Hypothalamus (tissue), 51 donors: ENCODE results near the gene UBE2D2.

Experiments used
- DNase-seq, 51 donors: peaks; one replicate each; lab custom pipeline; 2025; lab: John Stamatoyannopoulos, UW

The UBE2D2 gene

GRCh38 chr5:139644646-139645429 lies 83.7 kb downstream of the UBE2D2 start:
- no peak for DNase-seq

- no peak for DNase-seq
Observed at GRCh38 chr5:139645430-139645871, 84.3 kb downstream of the UBE2D2 start.

DNA sequence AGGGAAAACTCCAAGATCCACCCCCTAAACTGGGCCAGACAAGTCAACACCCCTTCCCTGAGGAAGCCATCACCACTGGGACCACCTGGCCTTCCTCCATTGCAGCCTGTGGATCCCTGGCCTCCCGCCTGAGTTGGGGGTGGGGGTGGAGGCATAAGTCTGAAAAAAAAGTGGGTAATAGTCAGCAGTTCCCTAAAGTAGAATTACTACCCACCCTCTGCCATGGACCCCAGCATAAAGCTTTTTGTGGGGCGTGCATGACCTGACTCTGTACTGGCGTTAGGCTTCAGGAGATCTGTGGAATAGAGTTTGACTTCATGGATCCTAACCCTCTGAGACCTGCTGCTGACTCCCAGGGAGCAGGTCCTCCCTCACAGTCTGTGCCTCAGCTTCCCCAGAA lies 85.0 kb downstream of the UBE2D2 start:
- no peak for DNase-seq

DNA sequence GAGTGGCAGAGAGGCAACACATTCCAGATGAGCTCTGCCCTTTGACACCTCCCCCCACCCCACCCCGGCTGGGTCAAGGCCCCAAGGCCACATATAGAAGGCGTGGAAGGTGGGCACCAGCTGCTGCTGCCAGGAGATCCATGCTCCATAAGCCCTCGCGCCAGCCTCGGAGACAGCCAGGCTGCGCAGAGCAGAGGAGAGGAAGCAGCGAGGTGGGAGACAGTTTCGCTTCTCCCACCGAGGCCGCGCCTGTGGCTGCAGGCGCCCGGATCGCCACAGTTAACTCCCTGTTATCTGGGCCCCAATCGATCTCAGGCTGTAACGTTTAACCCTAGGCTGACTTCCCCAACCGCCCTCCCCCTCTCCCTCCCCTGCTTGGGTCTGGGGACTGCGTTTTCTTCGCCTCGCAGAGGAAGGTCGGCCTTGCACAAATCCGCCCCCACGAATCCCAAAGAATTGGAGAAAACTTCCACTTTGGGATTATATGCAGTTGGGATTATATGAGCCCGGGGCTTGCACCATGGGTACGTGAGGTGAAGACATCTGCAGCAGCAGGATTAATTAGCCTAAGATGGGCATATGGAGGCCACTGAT lies 85.9 kb downstream of the UBE2D2 start:
- peak in 2 of 51 donors; percentile 17 to 30 for DNase-seq

DNA sequence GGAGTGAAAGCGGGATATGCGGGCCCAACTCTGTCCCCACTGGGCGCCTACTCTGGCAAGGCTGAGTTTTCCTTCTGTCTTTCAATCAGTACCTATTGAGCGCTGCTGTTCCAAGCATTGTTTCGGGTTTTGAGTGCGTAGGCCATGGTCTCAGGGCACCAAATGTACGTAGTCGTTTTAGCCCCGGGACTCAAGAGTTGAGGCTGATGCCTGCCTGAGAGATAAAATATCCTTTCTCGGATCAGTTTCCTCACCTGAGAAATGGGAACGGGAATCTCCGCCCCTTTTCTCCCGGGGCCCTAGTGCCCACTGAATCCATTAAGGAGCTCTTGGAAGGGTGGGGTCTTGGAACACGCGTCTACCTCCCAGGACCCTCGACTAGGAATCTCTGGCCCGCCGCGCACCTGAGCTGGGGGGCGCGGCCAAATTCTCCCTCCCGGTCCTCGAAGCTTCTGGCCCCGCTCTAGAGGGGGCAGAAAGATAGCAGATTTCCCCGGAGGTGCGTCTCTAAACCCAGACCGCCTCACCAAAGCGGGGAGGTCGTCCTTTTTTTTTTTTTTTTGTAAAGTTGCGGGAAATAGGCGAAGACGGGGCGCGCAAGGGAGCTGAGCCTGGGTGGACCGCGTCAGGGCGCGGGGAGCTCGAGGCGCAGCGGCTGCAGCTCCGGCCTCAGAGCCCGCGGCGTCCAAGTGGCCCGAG lies 86.5 kb downstream of the UBE2D2 start:
- DNase-seq: no peak

GRCh38 chr5:139648205-139649081 lies 87.3 kb downstream of the UBE2D2 start, which contains the start of gene CXXC5:
Gene CXXC5 (plus strand): TSS chr5:139648349. CDS start chr5:139680524, 32,175 bp downstream.
- peak in 46 of 51 donors; percentile 53 to 90 (median 79) for DNase-seq

GRCh38 chr5:139649082-139649991 lies 88.2 kb downstream of the UBE2D2 start:
- DNase-seq: peak in 17 of 51 donors; percentile 25 to 74 (median 46)

GRCh38 chr5:139650031-139650688 lies 89.0 kb downstream of the UBE2D2 start:
- peak in 25 of 51 donors; percentile 29 to 74 (median 49) for DNase-seq

GRCh38 chr5:139650689-139651042 lies 89.5 kb downstream of the UBE2D2 start:
- DNase-seq: peak in 17 of 51 donors; percentile 38 to 81 (median 55)

DNA sequence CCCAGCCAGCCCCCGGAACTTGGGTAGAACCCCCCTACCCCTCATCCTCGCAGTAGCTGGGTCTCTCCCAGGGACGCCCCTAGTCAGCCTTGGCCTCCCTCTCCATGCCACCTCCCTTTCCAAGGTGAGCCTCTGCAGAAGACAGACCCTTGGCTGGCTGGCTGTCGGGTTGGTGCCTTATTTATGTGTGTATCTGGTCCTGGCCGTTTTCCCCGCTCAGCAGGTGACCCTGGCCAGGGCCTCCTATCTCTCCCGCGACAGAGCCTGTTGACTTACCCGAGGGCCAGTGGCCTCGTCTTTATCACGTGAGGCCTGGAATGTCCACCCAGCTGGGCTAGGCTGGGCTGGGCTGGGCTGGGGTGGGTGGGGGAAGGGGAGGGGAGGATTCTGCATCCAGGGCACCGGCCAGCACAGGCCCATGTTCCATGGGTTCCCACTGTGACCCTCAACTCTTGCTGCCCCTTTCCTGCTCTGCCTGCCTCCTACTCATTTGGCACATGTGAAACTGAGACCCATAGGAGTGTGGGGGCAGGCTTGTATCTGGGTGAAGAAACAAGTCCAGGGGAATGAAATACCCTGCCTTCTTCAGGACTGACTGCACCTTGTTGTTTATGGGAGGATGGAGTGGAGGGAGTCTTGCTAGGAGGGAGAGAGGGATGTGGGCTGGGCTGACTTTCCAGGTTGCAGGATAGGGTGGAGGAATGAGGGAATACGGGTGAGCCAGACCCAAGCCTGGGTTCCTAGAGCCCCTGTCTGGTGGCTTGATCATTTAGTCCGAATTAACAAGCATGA lies 90.1 kb downstream of the UBE2D2 start:
- DNase-seq: peak in 36 of 51 donors; percentile 29 to 87 (median 69)

GRCh38 chr5:139651853-139652787 lies 91.0 kb downstream of the UBE2D2 start:
- peak in 47 of 51 donors; percentile 39 to 92 (median 80) for DNase-seq

- peak in 1 of 51 donors; percentile 53 for DNase-seq
Observed at GRCh38 chr5:139652788-139653241, 91.7 kb downstream of the UBE2D2 start.

- DNase-seq: no peak
Observed at GRCh38 chr5:139653616-139654015, 92.5 kb downstream of the UBE2D2 start.

GRCh38 chr5:139654464-139654863 lies 93.3 kb downstream of the UBE2D2 start:
- no peak for DNase-seq

DNA sequence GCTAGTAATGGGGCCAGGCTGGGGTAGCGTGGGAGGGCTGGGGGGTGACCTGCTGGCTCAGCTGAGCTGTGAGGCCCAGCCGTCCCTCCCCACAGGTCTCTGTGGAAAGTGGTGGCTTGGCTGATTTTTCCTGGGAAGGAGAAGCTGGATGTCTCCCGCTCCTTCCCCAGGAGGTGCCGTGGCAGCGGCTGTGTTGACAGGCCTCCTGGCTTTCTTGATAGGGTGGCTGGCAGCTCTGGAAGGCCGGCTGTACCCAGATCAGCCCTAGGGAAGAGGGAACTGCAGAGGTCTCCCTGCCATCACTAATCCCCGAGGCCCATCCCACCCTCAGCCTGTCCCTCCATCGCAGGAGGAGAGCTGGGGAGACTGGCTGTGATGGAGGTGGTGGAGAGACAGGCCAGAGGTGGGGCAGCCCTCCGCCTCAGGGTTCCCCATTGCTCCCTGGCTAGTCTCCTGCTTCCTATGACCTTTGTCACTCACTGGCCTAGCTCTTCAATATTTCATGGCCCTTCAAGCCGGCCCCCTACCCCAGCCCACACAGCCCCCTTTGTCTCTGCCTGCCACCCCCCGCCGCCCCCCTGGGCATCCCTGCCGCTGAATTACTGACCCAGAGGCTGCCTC lies 93.8 kb downstream of the UBE2D2 start:
- DNase-seq: peak in 5 of 51 donors; percentile 37 to 61 (median 42)

DNA sequence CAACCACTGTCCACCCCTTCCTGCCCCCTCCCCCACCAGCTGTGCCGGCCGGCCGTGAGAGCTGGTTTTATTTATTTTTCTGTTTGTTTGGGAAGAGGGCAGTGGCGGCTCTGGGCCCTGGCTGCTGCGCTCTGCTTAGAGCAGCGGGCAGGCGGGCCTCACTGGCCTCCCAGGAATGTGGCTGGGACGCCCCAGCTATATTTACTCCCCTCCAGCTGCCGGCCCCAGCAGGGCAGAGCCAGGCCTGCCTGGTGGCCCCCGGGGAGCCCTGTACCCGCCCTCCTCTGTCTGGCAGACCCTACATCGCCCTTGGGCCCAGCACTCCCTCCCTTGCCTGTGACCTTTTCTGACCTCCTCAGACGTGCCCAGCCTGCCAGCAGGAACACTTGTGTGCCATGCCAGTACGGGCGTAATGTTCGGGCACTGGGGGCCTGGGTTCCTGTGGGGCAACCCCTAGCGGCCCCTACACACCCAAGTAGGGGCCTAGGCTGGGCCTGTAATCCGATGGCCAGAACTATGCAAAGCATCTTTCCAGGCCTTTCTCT lies 94.7 kb downstream of the UBE2D2 start:
- peak in 17 of 51 donors; percentile 32 to 81 (median 42) for DNase-seq
